Cortex of kidney (tissue), 1 donor: ENCODE results near the gene BUD13.
"Not testable (repeated sequence)": the region's sequence is repeated elsewhere in the genome, so short reads cannot be mapped to it uniquely, and the experiment has no call there.

Experiments
- DNase-seq: peaks from one replicate; lab custom pipeline; 2025; lab: John Stamatoyannopoulos, UW

The BUD13 gene, protein sequence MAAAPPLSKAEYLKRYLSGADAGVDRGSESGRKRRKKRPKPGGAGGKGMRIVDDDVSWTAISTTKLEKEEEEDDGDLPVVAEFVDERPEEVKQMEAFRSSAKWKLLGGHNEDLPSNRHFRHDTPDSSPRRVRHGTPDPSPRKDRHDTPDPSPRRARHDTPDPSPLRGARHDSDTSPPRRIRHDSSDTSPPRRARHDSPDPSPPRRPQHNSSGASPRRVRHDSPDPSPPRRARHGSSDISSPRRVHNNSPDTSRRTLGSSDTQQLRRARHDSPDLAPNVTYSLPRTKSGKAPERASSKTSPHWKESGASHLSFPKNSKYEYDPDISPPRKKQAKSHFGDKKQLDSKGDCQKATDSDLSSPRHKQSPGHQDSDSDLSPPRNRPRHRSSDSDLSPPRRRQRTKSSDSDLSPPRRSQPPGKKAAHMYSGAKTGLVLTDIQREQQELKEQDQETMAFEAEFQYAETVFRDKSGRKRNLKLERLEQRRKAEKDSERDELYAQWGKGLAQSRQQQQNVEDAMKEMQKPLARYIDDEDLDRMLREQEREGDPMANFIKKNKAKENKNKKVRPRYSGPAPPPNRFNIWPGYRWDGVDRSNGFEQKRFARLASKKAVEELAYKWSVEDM

DNA sequence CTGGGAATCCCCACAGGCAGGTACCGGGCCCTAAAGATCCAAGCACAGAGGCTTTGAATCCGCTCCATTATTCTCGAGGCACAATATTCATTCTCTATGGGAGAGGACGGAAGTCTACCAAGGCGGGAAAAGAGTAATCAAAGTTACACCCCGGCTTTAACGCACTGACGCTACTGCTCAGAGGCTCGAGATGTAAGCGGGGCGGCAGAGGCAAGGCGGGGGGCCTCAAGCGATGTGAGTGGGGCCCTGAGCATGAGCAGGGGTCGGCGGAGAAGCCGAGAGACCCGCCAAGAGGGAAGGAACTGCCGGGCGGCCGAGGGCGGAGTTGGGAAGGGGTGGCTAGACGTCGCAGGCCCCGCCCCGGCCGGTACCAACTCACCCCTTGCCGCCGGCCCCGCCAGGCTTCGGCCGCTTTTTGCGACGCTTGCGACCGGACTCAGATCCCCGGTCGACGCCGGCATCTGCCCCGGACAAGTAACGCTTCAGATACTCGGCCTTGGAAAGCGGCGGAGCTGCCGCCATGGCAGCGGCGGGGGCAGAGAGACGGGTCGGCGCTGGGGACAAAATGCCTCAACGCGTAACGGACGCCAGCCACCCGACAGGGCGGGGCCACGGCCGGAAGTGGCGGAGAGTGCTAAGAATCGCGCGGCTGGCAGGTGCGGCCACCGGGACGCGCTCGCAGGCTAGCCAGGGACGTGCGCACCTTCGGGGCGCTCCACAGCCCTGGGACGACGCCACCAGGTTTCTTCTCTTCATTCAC lies at the start of gene BUD13:
Gene BUD13, minus strand, starts transcription at position 545 of the 760 bp plus-strand sequence. Its CDS starts 23 bp downstream, at position 522.
- DNase-seq: peak; percentile 34

DNA sequence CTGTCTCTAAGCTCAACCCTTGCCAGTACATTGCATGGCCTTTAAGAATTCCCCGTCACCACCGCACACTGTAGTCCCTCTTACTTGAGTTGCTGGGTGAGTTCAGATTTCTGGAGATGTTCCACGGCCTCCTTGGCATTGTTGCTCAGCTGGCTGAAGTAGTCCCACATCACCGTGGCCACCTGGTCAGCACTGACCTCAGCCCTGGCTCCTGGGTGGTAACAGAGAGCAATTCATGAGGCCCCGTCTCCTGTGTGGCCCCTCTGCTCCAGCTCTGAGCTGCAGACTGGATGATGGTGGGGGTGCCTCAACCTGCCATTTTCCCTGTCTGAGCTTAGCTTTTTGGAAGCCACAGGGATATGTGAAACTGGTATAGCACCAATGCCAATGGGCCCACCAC lies 49.8 kb upstream of the BUD13 start:
- no peak for DNase-seq

DNA sequence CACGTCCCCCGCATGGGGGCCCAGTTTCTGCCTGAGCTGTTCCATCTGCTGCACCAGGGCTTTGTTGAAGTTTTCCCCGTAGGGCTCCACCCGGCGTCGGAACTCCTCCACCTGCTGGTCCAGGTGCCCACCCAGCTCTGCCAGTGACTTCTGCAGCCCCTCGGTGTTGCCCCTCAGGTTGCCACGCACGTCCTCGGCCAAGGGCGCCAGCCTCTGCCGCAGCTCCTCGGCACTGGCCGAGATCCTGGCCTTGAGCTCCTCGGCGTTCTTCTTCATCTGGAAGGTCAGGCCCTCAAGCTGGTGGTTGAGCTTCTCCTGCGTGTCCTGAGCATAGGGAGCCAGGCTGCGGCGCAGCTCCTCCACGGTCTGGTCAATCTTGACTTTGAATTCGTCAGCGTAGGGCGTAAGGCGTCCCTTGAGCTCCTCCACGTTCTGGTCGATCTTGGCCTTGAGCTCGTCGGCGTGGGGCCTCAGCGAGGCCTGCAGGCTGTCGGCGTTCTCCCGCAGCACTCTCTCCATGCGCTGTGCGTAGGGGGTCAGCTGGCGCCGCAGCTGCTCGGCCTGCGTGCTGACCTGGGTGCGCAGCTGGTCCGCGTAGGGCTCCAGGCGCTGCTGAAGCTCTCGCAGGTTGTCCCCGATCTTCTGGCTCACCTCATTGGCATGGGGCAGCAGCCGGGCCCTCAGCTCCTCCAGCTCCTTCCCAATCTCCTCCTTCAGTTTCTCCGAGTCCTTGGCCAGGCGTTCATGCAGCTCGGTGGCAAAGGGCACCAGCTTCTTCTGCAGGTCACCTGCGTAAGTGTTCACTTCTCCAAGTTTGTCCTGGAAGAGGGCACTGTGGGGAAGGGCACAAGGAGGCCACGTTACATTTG lies 48.5 kb upstream of the BUD13 start:
- DNase-seq: no peak

DNA sequence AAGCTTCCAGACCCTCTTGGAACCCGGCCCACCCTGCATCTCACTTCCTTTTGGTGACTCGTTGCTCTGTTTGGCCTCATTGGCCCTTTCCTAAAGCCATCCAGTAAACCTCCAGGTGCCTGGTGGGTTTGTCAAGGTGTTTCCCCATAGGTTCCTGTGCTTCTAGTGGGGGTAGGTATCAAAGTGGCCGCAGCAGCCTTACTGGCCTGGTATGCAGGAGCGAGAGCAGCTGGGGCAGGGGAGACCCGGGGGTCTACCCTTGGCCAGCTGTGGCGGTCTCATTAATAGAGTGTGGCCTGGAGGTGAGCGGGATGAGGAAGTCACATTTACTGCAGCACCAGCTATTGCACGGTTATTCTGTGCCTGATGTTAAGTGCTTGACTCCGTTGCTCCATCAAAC lies 46.3 kb upstream of the BUD13 start:
- DNase-seq: no peak

DNA sequence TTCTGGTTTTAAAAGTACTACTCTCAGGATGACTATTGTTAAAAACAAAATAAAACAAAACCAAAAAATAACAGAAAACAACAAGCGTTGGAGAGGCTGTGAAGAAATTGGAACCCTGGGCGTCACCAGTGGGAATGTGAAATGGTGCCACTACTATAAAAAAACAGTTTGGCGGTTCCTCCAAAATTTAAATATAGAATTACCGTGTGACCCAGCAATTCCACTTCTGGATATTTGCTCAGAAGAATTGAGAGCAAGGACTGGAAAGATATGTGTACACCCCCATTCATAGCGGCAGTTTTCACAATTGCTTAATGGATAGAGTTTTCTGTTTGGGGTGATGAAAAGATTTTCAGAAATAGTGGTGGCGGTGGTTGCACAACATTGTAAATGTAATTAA lies 41.7 kb upstream of the BUD13 start:
- no peak for DNase-seq

DNA sequence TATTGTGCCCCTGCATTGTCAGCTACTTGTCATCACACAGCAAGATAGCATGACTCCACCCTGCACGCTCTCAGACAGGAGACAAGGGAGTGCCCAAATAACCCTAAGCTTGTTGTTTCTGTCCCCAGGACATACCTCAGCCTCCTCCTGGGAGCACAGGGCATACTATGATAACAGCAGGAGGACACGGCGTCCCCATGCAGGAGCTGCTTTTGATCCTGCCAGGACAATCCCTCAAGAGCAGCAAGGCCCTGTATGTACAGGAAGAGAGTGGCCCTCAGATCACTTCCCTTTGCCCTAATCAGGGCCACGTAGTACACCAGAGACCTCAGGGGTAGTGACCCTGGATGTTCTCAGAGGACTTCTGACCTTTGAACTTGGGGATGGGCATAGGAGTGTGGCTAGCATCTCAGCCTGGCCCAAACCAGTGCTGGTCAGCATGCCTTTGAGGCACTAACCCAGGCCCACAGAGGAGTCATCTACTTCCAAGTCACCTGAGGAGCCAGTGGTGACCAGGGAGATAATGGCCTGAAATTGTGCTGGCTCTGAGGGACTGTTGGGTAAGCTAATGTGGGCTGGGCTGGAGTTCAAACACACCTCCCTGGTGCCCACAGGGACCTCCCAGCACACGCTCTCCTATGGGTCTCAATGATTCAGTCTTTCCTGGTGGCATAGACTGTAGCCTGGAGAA lies 41.1 kb upstream of the BUD13 start:
- DNase-seq: no peak

DNA sequence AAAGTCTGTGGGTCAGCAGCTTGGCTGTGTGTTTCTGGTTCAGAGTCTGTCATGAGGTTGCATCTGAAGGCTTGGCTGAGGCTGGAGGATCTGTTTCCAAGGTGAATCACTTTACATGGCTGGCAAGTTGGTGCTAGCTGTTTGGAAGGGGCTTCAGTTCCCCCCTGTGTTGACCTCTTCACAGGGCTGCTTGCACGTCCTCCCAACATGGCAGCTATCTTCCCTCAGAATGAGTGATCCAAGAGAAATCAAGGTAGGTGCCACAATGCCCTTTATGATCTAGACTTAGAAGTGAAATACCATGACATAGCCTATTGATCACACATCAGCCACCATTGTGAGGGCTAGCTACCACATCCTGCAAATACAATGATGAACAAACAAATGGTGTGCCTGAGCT lies 40.4 kb upstream of the BUD13 start:
- DNase-seq: no peak

DNA sequence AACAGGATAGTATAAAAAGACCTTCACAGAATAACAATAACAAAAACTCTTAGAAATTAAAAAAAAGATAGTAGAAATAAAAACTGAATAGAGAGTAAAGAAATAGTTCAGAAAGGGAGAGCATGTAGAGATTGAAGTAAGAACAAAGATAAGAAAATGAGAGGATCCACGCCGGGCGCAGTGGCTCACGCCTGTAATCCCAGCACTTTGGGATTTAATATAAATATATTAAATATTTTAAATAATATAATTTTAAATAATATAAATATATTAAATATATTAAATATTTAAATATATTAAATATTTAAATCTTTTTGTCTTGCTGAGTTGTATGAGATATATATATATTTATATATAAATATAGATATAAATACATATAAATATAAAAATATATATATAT lies 39.3 kb upstream of the BUD13 start:
- no peak for DNase-seq

DNA sequence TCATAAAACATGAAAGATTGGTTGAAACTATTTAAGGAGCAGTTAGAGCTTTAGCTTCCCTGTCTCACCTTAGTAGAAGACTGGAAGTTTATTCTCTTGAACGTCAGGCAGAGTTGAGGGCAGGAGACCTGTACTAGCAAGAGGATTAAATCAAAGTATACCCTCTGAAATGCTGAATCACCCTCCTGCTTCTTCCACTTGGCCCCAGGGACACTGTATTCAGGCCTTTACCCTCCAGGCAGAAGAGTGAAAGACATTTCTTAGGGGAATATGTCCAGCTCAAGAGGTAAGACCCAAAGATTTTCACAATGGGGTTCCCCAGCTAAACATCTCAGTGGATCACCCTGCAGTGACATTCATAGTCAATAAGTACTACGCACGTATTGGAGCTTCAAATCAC lies 38.4 kb upstream of the BUD13 start:
- no peak for DNase-seq

DNA sequence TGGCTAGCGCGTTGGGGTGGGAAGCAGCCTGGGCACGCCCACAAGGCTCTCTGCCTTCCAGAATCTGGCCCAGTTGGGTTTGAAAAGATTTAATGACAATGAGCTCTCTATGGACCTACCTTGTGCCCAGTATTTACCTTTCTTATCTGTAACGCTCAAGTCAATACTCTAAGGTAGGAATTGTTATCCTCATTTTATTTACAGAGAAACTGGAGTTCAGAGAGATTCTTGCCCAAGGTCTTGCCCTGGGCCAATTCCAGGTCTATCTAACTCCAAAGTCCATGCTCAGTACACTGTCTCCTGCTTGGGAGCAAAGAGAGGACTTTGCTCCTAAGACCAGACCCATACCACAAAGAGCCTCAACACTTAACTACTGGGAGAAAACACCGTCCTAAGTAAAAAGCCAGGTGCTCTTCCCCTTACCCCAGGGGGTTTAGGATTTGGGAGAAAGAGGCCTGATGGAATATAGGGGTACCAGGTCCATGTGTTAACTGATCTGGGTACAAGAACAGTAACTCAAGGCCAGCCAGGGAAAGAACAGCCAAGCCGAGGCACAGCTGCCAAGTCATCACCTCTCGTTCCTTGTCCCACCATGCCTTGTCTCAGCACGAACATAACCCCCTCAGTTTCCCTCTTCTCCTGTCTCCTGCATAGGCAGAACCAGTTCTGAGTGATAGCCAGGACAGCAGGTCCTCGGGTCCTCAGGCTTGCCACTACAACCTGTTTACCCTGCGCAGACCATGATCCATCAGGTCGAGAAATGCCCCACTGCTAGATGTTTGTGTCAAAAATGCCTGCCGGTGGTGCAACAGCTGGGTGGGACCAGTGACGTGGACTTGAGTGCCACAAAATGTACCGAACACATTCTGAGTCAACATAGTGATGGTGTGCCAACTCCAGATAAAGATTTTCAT lies 35.7 kb upstream of the BUD13 start:
- no peak for DNase-seq

DNA sequence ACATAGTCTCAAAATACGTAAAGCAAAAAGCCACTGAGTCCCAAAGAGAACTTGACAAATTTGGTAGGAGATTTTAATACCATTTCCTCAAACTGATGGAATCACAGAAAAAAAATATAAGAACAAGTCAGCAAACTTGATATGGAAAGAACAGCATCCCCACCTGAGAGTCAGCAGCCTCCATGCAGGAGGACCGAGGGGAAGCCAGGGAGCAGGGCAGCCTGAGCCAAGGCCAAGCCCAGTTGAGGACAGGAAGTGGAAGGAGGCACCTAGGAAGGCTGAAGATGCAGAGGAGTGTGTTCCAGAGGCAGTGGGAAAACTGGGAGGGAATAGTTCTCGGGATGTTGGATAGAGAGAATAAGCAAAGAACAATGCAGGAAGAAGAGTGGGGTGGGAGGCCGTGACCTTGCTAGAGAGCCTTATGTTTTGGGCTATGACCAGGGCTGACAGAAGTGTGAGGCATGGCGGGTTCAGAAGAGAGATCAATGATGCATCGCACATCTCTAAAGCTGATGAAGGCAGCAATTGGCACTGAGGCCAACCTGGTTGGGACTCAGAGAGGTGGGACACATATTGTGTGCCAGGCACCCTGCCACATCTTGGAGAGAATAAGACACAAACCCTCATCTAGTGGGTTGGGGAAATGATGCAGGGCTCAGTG lies 34.9 kb upstream of the BUD13 start:
- DNase-seq: no peak

DNA sequence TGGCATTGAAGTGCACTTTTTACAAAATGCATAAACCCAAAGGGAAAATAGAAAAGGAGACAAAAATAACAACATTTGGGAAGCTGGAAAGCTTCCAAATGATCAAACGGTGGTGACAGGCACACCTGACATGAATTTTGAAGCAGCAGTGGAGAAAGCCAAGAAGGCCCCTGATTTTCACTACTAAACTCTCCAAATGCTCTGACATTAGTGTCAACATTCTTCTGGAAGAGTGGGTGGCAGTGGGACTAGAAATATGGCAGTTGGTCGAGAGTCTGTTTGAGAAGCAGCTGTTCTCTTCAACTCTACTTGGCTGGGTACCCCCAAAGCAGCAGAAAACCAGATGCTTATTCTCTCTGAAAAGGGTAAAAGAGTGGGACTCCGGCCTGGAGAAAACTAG lies 31.2 kb upstream of the BUD13 start:
- no peak for DNase-seq

DNA sequence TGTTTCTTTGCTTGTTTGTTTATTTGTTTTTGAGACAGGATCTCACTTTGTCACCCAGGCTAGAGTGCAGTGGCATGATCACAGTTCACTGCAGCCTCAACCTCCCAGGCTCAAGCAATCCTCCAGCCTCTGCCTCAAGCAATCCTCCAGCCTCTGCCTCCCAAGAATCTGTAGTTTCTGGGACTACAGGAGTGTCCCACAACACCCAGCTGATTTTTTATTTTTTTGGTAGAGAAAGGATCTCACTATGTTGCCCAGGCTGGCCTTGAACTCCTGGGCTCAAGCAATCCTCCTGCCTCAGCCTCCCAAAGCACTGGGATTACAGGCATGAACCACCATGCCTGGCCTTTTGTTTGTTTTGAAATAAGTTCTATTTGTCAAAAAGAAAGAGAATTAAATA lies 28.9 kb upstream of the BUD13 start:
- not testable (repeated sequence) for DNase-seq

DNA sequence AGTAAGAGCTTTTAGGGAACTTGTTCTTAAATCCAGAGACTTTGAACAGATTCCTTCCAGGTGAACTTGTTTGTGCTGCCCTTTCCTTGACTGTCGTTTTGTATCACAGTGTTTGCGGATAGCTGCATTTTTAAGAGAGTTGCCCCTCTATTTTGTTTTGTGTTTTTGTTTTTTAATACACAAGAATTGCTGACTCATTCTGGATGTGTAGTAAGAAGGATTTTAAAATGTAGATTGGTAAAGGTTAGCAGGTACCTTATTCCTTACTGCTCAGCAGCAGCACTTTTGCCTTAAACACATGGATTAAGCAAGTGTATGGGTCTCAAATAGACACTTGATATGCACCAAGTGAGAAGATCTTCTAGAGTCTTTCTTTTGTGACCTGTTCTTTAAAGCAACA lies 27.8 kb upstream of the BUD13 start:
- DNase-seq: no peak

DNA sequence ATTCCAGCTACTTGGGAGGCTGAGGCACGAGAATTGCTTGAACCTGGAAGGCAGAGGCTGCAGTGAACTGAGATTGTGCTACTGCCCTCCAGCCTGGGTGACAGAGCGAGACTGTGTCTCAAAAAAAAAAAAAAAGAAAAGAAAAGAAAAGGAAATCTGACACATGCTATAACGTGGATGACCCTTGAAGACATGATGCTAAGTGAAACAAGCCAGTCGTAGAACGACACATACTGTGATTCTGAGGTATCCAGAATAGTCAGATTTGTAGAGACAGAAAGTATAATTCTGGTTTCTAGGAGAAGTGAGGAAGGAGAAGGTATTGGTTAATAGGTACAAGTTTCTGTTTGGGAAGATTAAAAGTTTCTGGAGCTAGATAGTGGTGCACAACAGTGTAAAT lies 25.6 kb upstream of the BUD13 start:
- no peak for DNase-seq

DNA sequence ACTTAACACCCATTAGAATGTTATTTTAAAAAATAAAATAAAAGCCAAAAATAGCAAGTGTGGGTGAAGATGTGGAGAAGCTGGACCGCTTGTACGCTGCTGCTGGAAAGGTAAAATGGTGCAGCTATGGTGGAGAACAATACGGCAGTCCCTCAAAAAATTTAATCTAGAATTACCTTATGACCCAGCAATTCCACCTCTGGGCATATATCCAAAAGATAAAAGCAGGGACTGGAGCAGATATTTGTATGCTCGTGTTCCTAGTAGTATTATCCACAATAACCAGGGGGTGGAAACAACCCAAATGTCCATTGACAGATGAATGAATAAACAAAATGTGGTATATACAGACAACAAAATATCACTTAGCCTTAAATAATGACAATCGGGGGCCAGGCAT lies 25.0 kb upstream of the BUD13 start:
- DNase-seq: no peak

DNA sequence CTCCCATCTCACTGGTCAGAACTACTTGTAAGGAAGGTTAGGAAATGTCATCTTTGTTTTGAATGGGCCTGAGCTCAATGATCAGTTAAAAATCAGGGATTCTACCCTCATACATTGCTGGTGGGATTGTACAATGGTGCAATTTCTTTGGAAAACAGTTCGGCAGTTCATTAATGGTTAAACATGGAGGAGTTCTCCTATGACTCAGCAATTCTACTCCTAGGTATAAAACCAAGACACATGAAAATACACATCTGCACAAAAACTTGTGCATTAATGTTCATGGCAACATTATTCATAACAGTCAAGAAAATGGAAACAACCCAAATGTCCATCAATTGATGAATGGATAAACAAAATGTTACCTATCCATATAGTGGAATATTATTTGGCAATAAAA lies 23.8 kb upstream of the BUD13 start:
- no peak for DNase-seq

DNA sequence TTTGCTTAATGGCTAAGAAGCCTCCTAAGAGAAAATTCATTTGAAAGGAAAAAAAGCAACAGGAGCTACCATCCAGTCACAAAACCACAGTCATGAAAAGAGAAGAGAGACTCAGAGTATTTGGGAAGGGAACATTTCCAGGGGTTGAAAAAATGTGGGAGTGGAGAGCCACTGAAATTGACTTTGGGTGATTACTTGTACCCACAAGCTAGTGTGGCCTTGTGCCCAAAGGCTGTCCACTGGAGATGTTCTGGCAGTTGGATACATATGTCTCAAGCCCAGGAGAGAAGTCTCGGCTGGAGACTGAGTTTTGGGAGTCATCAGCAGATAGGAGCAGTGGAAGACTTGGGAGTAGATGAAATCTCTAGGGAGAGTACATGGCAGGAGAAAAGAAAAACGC lies 22.1 kb upstream of the BUD13 start:
- no peak for DNase-seq

DNA sequence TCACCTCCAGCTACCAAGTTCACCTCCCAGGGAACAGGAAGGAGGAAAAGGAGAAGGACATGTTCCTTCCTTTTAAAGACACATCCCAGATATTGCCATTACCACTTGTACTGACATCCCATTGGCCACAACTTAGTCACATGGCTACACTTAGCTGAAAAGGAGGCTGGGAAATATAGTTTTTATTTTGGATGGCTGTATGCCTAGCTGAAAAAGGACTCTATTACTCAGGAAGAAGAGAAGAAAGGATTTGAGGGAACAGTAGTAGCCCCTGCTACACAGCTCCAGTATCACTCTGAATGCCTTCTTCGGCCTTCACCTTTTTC lies 20.9 kb upstream of the BUD13 start:
- DNase-seq: no peak
